Osteoblast (primary cell): ENCODE measurements around the gene GSTM5. TPM values are rescaled to one million over a fixed set of nuclear protein-coding genes. Genes with fewer than 3 reads are reported as not detected.
A peak's percentile ranks its signal among the peaks of the same experiment; 100 is the strongest.

Source experiments
- DNase-seq: peaks from one replicate; pipeline ENCODE4 v3.0.0; 2011; ENCODE audit warnings: low spot score, mixed read lengths; ENCODE audit not compliant: insufficient read length; ENCODE audit errors: missing footprints
- H2AFZ ChIP-seq: 2 replicates; pipeline ENCODE4 v1.6.0; 2011; ENCODE audit warnings: mild to moderate bottlenecking, low read length
- H3K27ac ChIP-seq: 2 replicates; pipeline ENCODE4 v1.5.1; 2011; ENCODE audit warnings: mild to moderate bottlenecking, low read depth, low read length, moderate library complexity
- H3K27me3 ChIP-seq: 2 replicates; pipeline ENCODE4 v1.6.0; 2012; ENCODE audit warnings: mild to moderate bottlenecking, control low read depth, inconsistent platforms, low read length, moderate library complexity; ENCODE audit not compliant: insufficient read depth
- H3K36me3 ChIP-seq: 2 replicates; pipeline ENCODE4 v1.5.1; 2011; ENCODE audit warnings: mild to moderate bottlenecking, low read length, control low read depth, moderate library complexity; ENCODE audit not compliant: insufficient read depth
- H3K4me1 ChIP-seq: 2 replicates; pipeline ENCODE4 v1.5.1; 2011; ENCODE audit warnings: mild to moderate bottlenecking, low read length, control low read depth, moderate library complexity; ENCODE audit not compliant: insufficient read depth
- H3K4me2 ChIP-seq: 2 replicates; pipeline ENCODE4 v1.6.0; 2011; ENCODE audit warnings: mild to moderate bottlenecking, low read length; ENCODE audit not compliant: insufficient read depth
- H3K4me3 ChIP-seq: fragments of 200-600 bp; sonication (generic); 3 replicates; pipeline ENCODE4 v1.5.1; 2012; ENCODE audit warnings: mild to moderate bottlenecking, low read length, inconsistent platforms; ENCODE audit not compliant: insufficient read depth
- H3K79me2 ChIP-seq: 2 replicates; pipeline ENCODE4 v1.6.0; 2012; ENCODE audit warnings: mild to moderate bottlenecking, low read length, control low read depth, inconsistent platforms; ENCODE audit not compliant: insufficient read depth
- H3K9me3 ChIP-seq: 2 replicates; pipeline ENCODE4 v1.5.1; 2011; ENCODE audit warnings: low read depth, low read length, control low read depth
- H4K20me1 ChIP-seq: 2 replicates; pipeline ENCODE4 v1.6.0; 2012; ENCODE audit warnings: mild to moderate bottlenecking, low read length, control low read depth; ENCODE audit not compliant: insufficient read depth
- total RNA-seq: library from RNA; depleted of rRNA; stranded (reverse); fragments of >200 nt; gene quantifications from 2 replicates; pipeline ENCODE4 v1.2.3, GENCODE V29; 2012
- TF ChIP-seq, protein P1 (sequence below): IDR thresholded peaks from 2 replicates; pipeline ENCODE4 v1.5.1; 2011; ENCODE audit warnings: mild to moderate bottlenecking, low read depth, low read length, moderate library complexity; ENCODE audit errors: extremely low read depth

The GSTM5 gene
- total RNA-seq, 1 donor, result 4.3 TPM

DNA sequence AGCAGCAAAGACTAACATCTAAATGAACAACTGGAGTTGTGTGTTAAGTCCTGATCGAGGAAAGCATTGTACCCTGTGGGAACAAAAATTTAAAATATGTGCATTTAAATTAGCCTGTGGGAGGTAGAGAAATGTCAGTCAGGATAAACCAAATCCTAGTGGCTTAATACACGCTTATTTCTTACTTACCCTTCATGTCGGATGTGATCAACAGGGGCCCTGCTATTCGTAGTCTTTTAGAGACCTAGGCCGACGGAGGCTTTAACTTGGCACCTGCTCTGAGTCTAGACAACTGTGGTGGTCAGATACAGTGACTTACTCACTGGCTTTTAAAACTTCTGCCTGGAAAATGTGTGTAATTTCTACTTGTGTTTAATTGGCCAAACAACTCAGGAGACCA, 18.6 kb downstream of the GSTM5 start:
- DNase-seq, result no peak
- no peaks in the 10 kb centered on the region for H3K27me3 ChIP-seq
- H3K4me1 ChIP-seq, result no peaks in the 10 kb centered on the region
- TF ChIP-seq, protein P1, sequence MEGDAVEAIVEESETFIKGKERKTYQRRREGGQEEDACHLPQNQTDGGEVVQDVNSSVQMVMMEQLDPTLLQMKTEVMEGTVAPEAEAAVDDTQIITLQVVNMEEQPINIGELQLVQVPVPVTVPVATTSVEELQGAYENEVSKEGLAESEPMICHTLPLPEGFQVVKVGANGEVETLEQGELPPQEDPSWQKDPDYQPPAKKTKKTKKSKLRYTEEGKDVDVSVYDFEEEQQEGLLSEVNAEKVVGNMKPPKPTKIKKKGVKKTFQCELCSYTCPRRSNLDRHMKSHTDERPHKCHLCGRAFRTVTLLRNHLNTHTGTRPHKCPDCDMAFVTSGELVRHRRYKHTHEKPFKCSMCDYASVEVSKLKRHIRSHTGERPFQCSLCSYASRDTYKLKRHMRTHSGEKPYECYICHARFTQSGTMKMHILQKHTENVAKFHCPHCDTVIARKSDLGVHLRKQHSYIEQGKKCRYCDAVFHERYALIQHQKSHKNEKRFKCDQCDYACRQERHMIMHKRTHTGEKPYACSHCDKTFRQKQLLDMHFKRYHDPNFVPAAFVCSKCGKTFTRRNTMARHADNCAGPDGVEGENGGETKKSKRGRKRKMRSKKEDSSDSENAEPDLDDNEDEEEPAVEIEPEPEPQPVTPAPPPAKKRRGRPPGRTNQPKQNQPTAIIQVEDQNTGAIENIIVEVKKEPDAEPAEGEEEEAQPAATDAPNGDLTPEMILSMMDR, result no peak
- H3K36me3 ChIP-seq, result peaks cover 6% of the 10 kb centered on the region
- no peak overlapping the region for H2AFZ ChIP-seq
- no peak overlapping the region for H3K27ac ChIP-seq
- no peaks in the 10 kb centered on the region for H4K20me1 ChIP-seq
- no peak overlapping the region for H3K4me2 ChIP-seq
- no peak overlapping the region for H3K4me3 ChIP-seq
- peaks cover 2% of the 10 kb centered on the region for H3K9me3 ChIP-seq
- H3K79me2 ChIP-seq, result no peaks in the 10 kb centered on the region

DNA sequence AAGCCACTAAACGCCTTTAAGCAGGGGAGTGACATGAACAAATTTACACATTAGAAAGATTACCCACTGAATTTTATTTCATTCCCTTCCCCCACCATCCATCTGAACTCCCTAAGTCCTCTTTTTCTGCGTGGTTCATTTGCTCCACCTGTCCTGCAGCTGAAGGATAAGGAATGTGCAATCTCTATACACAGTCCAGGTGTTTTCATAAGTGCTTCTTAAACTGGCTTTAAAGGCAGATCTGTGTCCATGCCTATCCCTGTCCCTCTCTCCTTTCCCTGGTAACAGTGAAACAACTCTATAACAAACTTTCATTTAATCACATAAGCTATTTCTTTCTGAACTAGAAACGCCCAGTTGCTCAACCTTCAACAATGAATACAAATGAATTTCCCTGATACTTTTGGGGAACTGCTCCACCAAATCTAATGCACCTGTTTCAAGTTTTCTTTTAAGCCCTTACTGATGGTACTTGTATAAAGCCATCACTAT, 20.4 kb downstream of the GSTM5 start:
- no peaks in the 10 kb centered on the region for H4K20me1 ChIP-seq
- H3K9me3 ChIP-seq, result no peaks in the 10 kb centered on the region
- no peaks in the 10 kb centered on the region for H3K79me2 ChIP-seq
- no peaks in the 10 kb centered on the region for H3K4me1 ChIP-seq
- no peak for DNase-seq
- H3K27ac ChIP-seq, result no peak overlapping the region
- H2AFZ ChIP-seq, result no peak overlapping the region
- H3K4me3 ChIP-seq, result no peak overlapping the region
- H3K4me2 ChIP-seq, result no peak overlapping the region
- TF ChIP-seq, protein P1, result no peak
- peaks cover 17% of the 10 kb centered on the region for H3K36me3 ChIP-seq
- no peaks in the 10 kb centered on the region for H3K27me3 ChIP-seq

DNA sequence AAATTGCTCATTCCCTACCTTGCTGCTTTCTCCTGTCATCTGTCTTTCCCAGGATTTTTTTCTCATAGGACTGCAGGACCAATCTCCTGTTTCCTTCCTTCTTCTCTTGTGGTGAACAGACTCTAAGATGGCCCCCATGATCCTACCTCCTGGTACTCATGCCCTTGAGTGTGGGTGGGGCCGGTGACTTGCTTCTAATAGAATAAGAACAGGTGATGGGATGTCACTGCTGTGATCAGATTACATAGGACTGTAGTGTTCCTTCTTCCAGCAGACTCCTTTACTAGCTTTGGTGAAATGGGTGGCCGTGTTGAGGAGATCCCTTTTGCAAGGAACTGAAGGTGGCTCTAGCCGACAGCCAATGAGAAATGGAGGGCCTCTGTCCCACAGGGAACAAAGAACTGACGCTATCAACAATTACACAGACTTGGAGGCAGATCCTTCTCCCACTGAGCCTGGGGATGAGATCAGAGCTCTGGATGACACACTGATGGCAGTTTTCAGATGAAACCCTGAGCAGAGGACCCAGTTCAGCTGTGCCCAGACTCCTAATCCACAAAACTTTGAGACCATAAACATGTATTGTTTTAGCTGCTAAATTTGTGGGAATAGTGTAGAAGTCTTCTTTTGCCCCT, 21.3 kb downstream of the GSTM5 start:
- no peak for DNase-seq
- H2AFZ ChIP-seq, result no peak overlapping the region
- TF ChIP-seq, protein P1, result no peak
- H3K27me3 ChIP-seq, result no peaks in the 10 kb centered on the region
- no peaks in the 10 kb centered on the region for H4K20me1 ChIP-seq
- no peaks in the 10 kb centered on the region for H3K9me3 ChIP-seq
- H3K4me2 ChIP-seq, result no peak overlapping the region
- no peaks in the 10 kb centered on the region for H3K79me2 ChIP-seq
- peaks cover 26% of the 10 kb centered on the region for H3K36me3 ChIP-seq
- no peaks in the 10 kb centered on the region for H3K4me1 ChIP-seq
- no peak overlapping the region for H3K27ac ChIP-seq
- H3K4me3 ChIP-seq, result no peak overlapping the region

DNA sequence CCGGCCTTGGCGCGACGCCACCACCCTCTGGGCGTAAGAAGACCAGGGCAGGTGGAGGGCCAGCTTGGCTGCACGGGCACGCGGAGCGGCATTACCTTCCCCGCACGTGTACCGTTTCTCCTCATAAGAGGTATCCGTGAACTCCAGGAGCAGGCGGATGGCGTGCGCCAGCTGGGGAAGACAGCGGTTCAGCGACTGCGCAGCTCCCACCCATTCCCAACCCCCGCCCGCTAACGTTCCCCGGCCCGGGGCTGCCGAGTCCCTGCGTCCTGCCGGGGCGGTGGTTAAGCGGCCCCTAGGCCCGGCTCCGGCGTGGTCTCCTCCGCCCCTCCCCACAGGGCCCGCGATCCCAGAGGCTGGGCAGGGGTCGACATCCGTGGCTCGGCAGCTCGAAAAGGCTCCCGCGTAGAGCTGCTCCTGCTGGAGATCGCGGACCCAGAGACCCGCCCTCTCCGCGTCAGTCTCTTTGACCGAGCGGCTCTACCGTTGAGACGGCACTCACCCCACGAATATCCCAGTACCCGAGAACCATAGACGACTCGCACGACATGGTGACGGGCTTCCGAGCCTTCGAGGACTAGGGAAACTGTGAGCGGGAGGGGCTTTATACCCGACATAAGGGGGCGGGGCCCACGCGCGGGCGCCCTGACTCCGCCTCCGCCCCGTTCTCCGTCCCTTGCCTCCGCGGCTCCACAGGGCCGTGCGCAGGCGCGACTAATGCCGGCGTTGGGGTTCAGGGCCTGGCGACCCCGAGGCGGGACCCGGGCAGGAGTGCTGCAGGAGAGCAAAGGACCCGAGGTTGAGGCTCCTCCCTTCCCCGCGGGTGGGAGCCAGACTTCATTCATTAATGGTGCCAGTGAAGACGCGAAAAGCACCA, 27.9 kb downstream of the GSTM5 start:
- TF ChIP-seq, protein P1, result no peak
- H3K27ac ChIP-seq, result peak overlapping the region; percentile 45

More for the DNA sequence above, 27.9 kb downstream of the GSTM5 start:
- Histone ChIP-seq H3K4me3 (peak overlapping the region; percentile 82), H4K20me1 (no peaks in the 10 kb centered on the region), H3K4me2 (peak overlapping the region; percentile 87), H3K9me3 (no peaks in the 10 kb centered on the region), H3K4me1 (peaks cover 6% of the 10 kb centered on the region), H2AFZ (peak overlapping the region; percentile 93), H3K36me3 (peaks cover 20% of the 10 kb centered on the region), H3K27me3 (no peaks in the 10 kb centered on the region), H3K79me2 (peaks cover 3% of the 10 kb centered on the region)
- DNase-seq, result peak; percentile 97
